K562 (cell line): ENCODE data around the gene SELENOO. TPM values are rescaled to one million over a fixed set of nuclear protein-coding genes. Genes with fewer than 3 reads are reported as not detected.

Experiments used
- KAT7 ChIP-seq: sonication (generic); formaldehyde crosslinking; IDR thresholded peaks from 2 replicates; pipeline ENCODE4 v1.8.0; 2022; ENCODE audit warnings: missing genetic modification reagents, mild to moderate bottlenecking, borderline replicate concordance
- KLF1 ChIP-seq: fragments of 450-650 bp; IDR thresholded peaks from 2 replicates; pipeline ENCODE4 v1.6.1; 2016; ENCODE audit warnings: missing genetic modification characterization, missing compliant biosample characterization
- NFIC ChIP-seq: fragments of 450-650 bp; IDR thresholded peaks from 2 replicates; pipeline ENCODE4 v1.6.1; 2017; ENCODE audit warnings: mild to moderate bottlenecking, inconsistent platforms
- NUFIP1 ChIP-seq: fragments of 450-650 bp; IDR thresholded peaks from 2 replicates; pipeline ENCODE4 v1.6.1; 2018; ENCODE audit not compliant: partially characterized antibody
- PURB ChIP-seq: sonication (generic); formaldehyde crosslinking; IDR thresholded peaks from 2 replicates; pipeline ENCODE4 v1.9.0; 2021; ENCODE audit warnings: low read depth, mild to moderate bottlenecking, missing genetic modification reagents
- RB1 ChIP-seq: fragments of 450-650 bp; IDR thresholded peaks from 2 replicates; pipeline ENCODE4 v1.6.1; 2017; ENCODE audit warnings: low read depth, mild to moderate bottlenecking
- SIRT6 ChIP-seq: IDR thresholded peaks from one replicate; pipeline ENCODE4 v1.6.1; 2012; ENCODE audit warnings: low read depth, mild to moderate bottlenecking, control low read depth, inconsistent platforms, low read length, moderate library complexity
- STAG1 ChIP-seq: sonication (generic); formaldehyde crosslinking; IDR thresholded peaks from 2 replicates; pipeline ENCODE4 v1.5.0; 2020; ENCODE audit warnings: missing genetic modification reagents, borderline replicate concordance
- TAF15 ChIP-seq: fragments of 200-400 bp; formaldehyde crosslinking; IDR thresholded peaks from 2 replicates; pipeline ENCODE4 v1.6.1; 2017; ENCODE audit warnings: mild to moderate bottlenecking, low read depth, low read length, moderate library complexity
- TFAM ChIP-seq: fragments of 250-450 bp; sonication (Bioruptor Pico); conservative IDR thresholded peaks from 2 replicates; pipeline ENCODE4 v1.5.0; 2021; ENCODE audit warnings: mild to moderate bottlenecking, moderate library complexity
- YBX1 ChIP-seq: fragments of 450-650 bp; IDR thresholded peaks from 2 replicates; pipeline ENCODE4 v1.7.1; 2016; ENCODE audit warnings: mild to moderate bottlenecking
- polyA plus RNA-seq, 8 experiments: library from polyadenylated mRNA; depleted of rRNA in 4 of 8; stranded (reverse) in 5 of 8; unstranded in 3 of 8; fragments of >200 nt; fragmentation: Nextera tagmentation in 2 of 8; fragmentation: Illumina TruSeq in 1 of 8; extraction: Ambion mirVana in 2 of 8; extraction: Trizol in 1 of 8; gene quantifications; 2 replicates each; pipeline versions ENCODE4 v1.2.1 to v1.2.3, GENCODE V29; 2011 to 2014; ENCODE audit warnings: inconsistent platforms in 1 of 8, missing spikeins in 1 of 8
- total RNA-seq, 7 experiments: library from RNA; depleted of rRNA in 6 of 7; stranded (reverse); fragments of >200 nt in 6 of 7; fragmentation: Illumina TruSeq in 2 of 7; extraction: Trizol in 2 of 7; gene quantifications; 2 replicates each; pipeline versions ENCODE4 v1.2.1 to v1.2.3, GENCODE V29; 2011 to 2021; ENCODE audit warnings: low replicate concordance in 1 of 7
- TF ChIP-seq, protein P1 (sequence below), 3 experiments: IDR thresholded peaks in 2 of 3; conservative IDR thresholded peaks in 1 of 3; 2 replicates each; pipeline ENCODE4 v1.5.1; 2011 to 2012; ENCODE audit warnings: low read length in 3 of 3, mild to moderate bottlenecking in 3 of 3, control low read depth in 2 of 3, improper control_type of control experiment in 1 of 3, inconsistent platforms in 1 of 3, low read depth in 1 of 3, mixed read lengths in 1 of 3, moderate library complexity in 1 of 3; ENCODE audit not compliant: insufficient read depth in 2 of 3
- TF ChIP-seq, protein P2 (sequence below): fragments of 450-650 bp; IDR thresholded peaks from 2 replicates; pipeline ENCODE4 v1.6.1; 2016
- TF ChIP-seq, protein P3 (sequence below): sonication (generic); formaldehyde crosslinking; IDR thresholded peaks from 2 replicates; pipeline ENCODE4 v1.8.0; 2022; ENCODE audit warnings: missing genetic modification reagents, mild to moderate bottlenecking, moderate library complexity, borderline replicate concordance
- TF ChIP-seq, protein P4 (sequence below): fragments of 450-650 bp; formaldehyde crosslinking; IDR thresholded peaks from 2 replicates; pipeline ENCODE4 v1.4.0; 2022; ENCODE audit warnings: missing genetic modification characterization
- TF ChIP-seq, protein P5 (sequence below): sonication (generic); formaldehyde crosslinking; IDR thresholded peaks from 2 replicates; pipeline ENCODE4 v1.8.1; 2022; ENCODE audit warnings: missing genetic modification reagents
- TF ChIP-seq, protein P6 (sequence below): fragments of 250-450 bp; sonication (Bioruptor Pico); IDR thresholded peaks from 2 replicates; pipeline ENCODE4 v1.9.0; 2021; ENCODE audit warnings: mild to moderate bottlenecking
- TF ChIP-seq, protein P7 (sequence below): fragments of 250-450 bp; sonication (Bioruptor Pico); IDR thresholded peaks from 2 replicates; pipeline ENCODE4 v1.5.0; 2021; ENCODE audit warnings: mild to moderate bottlenecking, moderate library complexity

The SELENOO gene
- total and polyA plus RNA-seq, 9 of the 15 experiments (the other 6 are each of a cell fraction or from before 2014, with no cell fraction given) = 0.37 to 24.9 (median 8.3) TPM

DNA sequence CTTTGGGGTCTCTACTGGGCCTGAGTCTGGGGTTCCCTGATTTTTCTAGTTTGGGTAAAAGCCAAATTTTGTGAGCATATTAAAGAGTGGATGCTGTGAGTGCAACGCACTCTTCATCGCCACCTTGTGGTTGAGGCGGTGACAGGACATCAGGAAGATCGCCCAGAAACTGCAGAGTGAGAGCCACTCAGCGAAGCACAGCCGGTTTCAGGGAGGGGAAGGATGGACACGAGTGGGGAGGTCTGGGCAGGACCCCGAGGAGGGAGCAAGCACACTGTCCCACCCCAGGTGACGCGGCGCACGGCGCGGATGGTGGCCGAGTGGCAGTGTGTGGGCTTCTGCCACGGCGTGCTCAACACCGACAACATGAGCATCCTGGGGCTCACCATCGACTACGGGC lies 9.1 kb downstream of the SELENOO start (continued):
- TF ChIP-seq, protein P1, sequence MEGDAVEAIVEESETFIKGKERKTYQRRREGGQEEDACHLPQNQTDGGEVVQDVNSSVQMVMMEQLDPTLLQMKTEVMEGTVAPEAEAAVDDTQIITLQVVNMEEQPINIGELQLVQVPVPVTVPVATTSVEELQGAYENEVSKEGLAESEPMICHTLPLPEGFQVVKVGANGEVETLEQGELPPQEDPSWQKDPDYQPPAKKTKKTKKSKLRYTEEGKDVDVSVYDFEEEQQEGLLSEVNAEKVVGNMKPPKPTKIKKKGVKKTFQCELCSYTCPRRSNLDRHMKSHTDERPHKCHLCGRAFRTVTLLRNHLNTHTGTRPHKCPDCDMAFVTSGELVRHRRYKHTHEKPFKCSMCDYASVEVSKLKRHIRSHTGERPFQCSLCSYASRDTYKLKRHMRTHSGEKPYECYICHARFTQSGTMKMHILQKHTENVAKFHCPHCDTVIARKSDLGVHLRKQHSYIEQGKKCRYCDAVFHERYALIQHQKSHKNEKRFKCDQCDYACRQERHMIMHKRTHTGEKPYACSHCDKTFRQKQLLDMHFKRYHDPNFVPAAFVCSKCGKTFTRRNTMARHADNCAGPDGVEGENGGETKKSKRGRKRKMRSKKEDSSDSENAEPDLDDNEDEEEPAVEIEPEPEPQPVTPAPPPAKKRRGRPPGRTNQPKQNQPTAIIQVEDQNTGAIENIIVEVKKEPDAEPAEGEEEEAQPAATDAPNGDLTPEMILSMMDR (IDR thresholded peaks at IDR 0.05 in 2 of 3, conservative IDR thresholded peaks at IDR 0.05 in 1 of 3; ENCODE audit: insufficient read depth in 2 of 3, low read depth in 1 of 3, low read length in 3 of 3) = peak; percentile 70 to 79 (median 74)
- TF ChIP-seq, protein P2, sequence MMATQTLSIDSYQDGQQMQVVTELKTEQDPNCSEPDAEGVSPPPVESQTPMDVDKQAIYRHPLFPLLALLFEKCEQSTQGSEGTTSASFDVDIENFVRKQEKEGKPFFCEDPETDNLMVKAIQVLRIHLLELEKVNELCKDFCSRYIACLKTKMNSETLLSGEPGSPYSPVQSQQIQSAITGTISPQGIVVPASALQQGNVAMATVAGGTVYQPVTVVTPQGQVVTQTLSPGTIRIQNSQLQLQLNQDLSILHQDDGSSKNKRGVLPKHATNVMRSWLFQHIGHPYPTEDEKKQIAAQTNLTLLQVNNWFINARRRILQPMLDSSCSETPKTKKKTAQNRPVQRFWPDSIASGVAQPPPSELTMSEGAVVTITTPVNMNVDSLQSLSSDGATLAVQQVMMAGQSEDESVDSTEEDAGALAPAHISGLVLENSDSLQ = 0 out of 2 replicates have a peak, but pooled peaks have one; percentile 31
- TF ChIP-seq KLF1 (tag) = no peak
- no peak for TF ChIP-seq NUFIP1
- TF ChIP-seq TFAM (CRISPR knock-in tag) = no peak
- TF ChIP-seq, protein P3, sequence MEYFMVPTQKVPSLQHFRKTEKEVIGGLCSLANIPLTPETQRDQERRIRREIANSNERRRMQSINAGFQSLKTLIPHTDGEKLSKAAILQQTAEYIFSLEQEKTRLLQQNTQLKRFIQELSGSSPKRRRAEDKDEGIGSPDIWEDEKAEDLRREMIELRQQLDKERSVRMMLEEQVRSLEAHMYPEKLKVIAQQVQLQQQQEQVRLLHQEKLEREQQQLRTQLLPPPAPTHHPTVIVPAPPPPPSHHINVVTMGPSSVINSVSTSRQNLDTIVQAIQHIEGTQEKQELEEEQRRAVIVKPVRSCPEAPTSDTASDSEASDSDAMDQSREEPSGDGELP (CRISPR knock-in tag) = 0 out of 2 replicates have a peak, but pooled peaks have one; percentile 19
- TF ChIP-seq, protein P4, sequence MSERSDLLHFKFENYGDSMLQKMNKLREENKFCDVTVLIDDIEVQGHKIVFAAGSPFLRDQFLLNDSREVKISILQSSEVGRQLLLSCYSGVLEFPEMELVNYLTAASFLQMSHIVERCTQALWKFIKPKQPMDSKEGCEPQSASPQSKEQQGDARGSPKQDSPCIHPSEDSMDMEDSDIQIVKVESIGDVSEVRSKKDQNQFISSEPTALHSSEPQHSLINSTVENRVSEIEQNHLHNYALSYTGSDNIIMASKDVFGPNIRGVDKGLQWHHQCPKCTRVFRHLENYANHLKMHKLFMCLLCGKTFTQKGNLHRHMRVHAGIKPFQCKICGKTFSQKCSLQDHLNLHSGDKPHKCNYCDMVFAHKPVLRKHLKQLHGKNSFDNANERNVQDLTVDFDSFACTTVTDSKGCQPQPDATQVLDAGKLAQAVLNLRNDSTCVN = no peak
- no peak for TF ChIP-seq PURB (CRISPR knock-in tag)
- peak; percentile 76 for TF ChIP-seq NFIC
- TF ChIP-seq, protein P5, sequence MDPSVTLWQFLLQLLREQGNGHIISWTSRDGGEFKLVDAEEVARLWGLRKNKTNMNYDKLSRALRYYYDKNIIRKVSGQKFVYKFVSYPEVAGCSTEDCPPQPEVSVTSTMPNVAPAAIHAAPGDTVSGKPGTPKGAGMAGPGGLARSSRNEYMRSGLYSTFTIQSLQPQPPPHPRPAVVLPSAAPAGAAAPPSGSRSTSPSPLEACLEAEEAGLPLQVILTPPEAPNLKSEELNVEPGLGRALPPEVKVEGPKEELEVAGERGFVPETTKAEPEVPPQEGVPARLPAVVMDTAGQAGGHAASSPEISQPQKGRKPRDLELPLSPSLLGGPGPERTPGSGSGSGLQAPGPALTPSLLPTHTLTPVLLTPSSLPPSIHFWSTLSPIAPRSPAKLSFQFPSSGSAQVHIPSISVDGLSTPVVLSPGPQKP (CRISPR knock-in tag) = no peak
- 0 out of 2 replicates have a peak, but pooled peaks have one; percentile 29 for TF ChIP-seq RB1
- no peak for TF ChIP-seq SIRT6
- TF ChIP-seq STAG1 = peak; percentile 34; the same call in 1 of the 2 replicates
- no peak for TF ChIP-seq KAT7 (CRISPR knock-in tag)
- no peak for TF ChIP-seq YBX1
- TF ChIP-seq, protein P6, sequence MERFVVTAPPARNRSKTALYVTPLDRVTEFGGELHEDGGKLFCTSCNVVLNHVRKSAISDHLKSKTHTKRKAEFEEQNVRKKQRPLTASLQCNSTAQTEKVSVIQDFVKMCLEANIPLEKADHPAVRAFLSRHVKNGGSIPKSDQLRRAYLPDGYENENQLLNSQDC (CRISPR knock-in tag) = no peak
- TF ChIP-seq, protein P7, sequence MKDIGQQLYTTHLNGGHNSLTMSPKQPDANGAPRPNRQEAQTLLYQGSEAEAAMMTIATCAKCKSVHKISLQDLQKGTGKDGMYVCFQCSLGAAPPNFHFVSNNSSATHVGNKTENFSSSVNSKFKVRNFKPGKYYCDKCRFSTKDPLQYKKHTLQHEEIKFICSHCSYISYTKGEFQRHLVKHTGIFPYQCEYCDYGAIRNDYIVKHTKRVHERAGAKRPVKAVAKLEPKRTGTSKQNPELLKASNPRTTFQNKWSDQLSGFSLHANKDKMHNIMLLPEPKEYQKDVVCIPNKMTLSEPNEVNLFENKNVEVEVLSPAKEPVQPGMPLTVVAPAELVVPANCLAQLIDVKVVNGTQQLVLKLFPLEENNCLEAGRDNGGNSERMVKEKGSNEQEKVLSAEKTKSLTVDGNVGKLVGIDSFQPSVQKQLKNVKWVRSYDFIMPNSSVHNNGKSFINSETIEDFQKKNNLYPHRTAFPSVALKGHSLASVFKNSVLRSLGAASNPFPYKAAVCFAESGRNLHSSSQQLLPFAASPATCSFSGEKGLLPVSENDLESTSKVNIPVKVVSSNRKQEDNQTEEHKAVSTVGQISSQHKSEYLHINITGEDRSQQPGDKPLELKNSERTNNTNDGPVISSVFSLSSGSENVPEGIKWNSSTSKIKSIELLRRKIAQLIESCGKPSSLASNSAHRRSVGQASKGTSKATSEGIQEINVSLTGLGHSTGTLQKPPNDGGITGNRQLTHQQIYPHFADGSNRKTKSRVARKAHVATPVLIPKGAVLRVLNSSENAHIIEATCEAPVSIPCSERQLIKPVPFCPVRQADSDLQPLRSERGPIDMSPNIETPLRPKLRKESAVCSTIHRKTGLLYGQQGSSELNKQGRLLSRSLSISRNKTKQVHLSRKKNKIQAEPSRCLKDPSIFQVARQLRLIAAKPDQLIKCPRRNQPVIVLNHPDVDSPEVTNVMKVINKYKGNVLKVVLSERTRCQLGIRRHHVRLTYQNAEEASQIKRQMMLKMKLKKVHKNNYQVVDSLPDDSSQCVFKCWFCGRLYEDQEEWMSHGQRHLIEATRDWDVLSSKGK (CRISPR knock-in tag) = no peak
- TF ChIP-seq TAF15 = no peak
